ENCODE measurements around the gene SDHB. TPM values are rescaled to one million over a fixed set of nuclear protein-coding genes. Genes with fewer than 3 reads are reported as not detected.

SDHB gene
- total and polyA plus RNA-seq, 10 of the 15 experiments (the other 5 are each of a cell fraction or from before 2014, with no cell fraction given): 101 to 319 (median 188) TPM

GRCh38 chr1:17089506-17089905 lies 35.7 kb upstream of the SDHB start:
- H3K4me2 ChIP-seq (ENCODE audit: control insufficient read depth, insufficient read depth): no peak overlapping the region
- ChIA-PET POLR2A (no interaction called here), CTCF (interaction anchor here (0.6 to 1.0 kb wide), 2 partner anchors 13 to 44 kb away, joined by 3 to 4 read pairs; no protein-coding TSS in a partner anchor), SMC1A (ENCODE audit: uncharacterized antibody, unreplicated experiment) (no interaction called here), RAD21 (ENCODE audit: unreplicated experiment) (no interaction called here)
- no peak overlapping the region for H3K27ac ChIP-seq (ENCODE audit: control insufficient read depth, insufficient read depth)
- no peaks in the 10 kb centered on the region for H4K20me1 ChIP-seq (ENCODE audit: control insufficient read depth, insufficient read depth)
- intact Hi-C loops (cut with micrococcal nuclease; ENCODE audit: unreplicated experiment) (no loop called here), in situ Hi-C loops (cut with MboI) (no loop called here)
- no TSS peak for BruUV-seq (replicated peaks)
- no peaks in the 10 kb centered on the region for H3K79me2 ChIP-seq (ENCODE audit: control insufficient read depth, insufficient read depth, low read length)
- ATAC-seq: no peak
- H3K9ac ChIP-seq (ENCODE audit: control insufficient read depth, insufficient read depth, low read length): no peak overlapping the region
- no peak overlapping the region for H2AFZ ChIP-seq (ENCODE audit: control insufficient read depth, low read depth, low read length)
- H3K27me3 ChIP-seq (replicated peaks in 1 of 2; ENCODE audit: control insufficient read depth in 2 of 2, insufficient read depth in 2 of 2, low read length in 1 of 2): peaks cover 0 to 1% of the 10 kb centered on the region in 2 experiments; a peak in 1 of 4 replicates
- TF ChIP-seq SIX5 (IDR thresholded peaks at IDR 0.05; ENCODE audit: low read depth, low read length, severe bottlenecking) (no peak), ZSCAN29 (IDR thresholded peaks at IDR 0.05) (no peak), HCFC1 (IDR thresholded peaks at IDR 0.05; ENCODE audit: low read length) (no peak), ZZZ3 (IDR thresholded peaks at IDR 0.05; ENCODE audit: control insufficient read depth, insufficient read length, low read depth) (no peak), EZH2 (IDR thresholded peaks at IDR 0.05; ENCODE audit: borderline replicate concordance, control insufficient read depth, low read depth, low read length) (no peak), E4F1 (IDR thresholded peaks at IDR 0.05; ENCODE audit: borderline replicate concordance, partially characterized antibody) (no peak), FOXM1 (IDR thresholded peaks at IDR 0.05; ENCODE audit: low read depth, low read length) (no peak), STAT1 (conservative IDR thresholded peaks at IDR 0.05) (no peak), MEF2B (IDR thresholded peaks at IDR 0.05; ENCODE audit: partially characterized antibody, poor library complexity, severe bottlenecking) (no peak)
- no peaks in the 10 kb centered on the region for H3K36me3 ChIP-seq (ENCODE audit: control insufficient read depth in 2 of 2, insufficient read depth in 2 of 2, low read length in 1 of 2)
- H3K4me1 ChIP-seq (ENCODE audit: control insufficient read depth, insufficient read depth, low read length): no peaks in the 10 kb centered on the region
- no peak for FAIRE-seq
- no peak overlapping the region for H3K4me3 ChIP-seq
- no peak for DNase-seq (ENCODE audit: low read depth, low spot score)
- 30% methylated on average over 14 of the region's 14 CpGs for WGBS (ENCODE audit: insufficient coverage, insufficient replicate concordance, low lambda C conversion rate, missing lambda C conversion rate)
- no peaks in the 10 kb centered on the region; the same call in 2 of the 3 replicates for H3K9me3 ChIP-seq (replicated peaks; ENCODE audit: control insufficient read depth, insufficient read depth, low read length)

Measured in GM12878 (cell line).